Esophagus muscularis mucosa (tissue), 4 donors: ENCODE results near the gene GARIN5B. TPM values are rescaled to one million over a fixed set of nuclear protein-coding genes. Genes with fewer than 3 reads are reported as not detected.

Experiments used
- DNase-seq: peaks from one replicate; pipeline ENCODE4 v3.0.0-alpha.2; 2017; ENCODE audit errors: extremely low spot score
- H3K27ac ChIP-seq, 4 donors: fragments of 200-600 bp; sonication (generic); replicated peaks in 1 of 4; 1 replicate in 3 of 4; 2 replicates in 1 of 4; pipeline ENCODE4 v1.5.1; 2016 to 2019; ENCODE audit warnings: mild to moderate bottlenecking in 1 of 4
- H3K27me3 ChIP-seq, 4 donors: fragments of 200-600 bp; sonication (generic); one replicate each; pipeline versions ENCODE4 v1.5.1 to v1.6.0; 2016 to 2019
- H3K36me3 ChIP-seq, 4 donors: fragments of 200-600 bp; sonication (generic); one replicate each; pipeline ENCODE4 v1.5.1; 2016 to 2019
- H3K4me1 ChIP-seq, 4 donors: fragments of 200-600 bp; sonication (generic); one replicate each; pipeline ENCODE4 v1.5.1; 2016 to 2019
- H3K4me3 ChIP-seq, 4 donors: fragments of 200-600 bp; sonication (generic); 1 replicate in 2 of 4; 2 replicates in 2 of 4; pipeline ENCODE4 v1.5.1; 2016 to 2019; ENCODE audit warnings: mild to moderate bottlenecking in 4 of 4, moderate library complexity in 1 of 4
- H3K9me3 ChIP-seq, 4 donors: fragments of 200-600 bp; sonication (generic); 1 replicate in 3 of 4; 2 replicates in 1 of 4; pipeline ENCODE4 v1.5.1; 2016 to 2019
- EP300 ChIP-seq: sonication (generic); formaldehyde crosslinking; IDR thresholded peaks from one replicate; pipeline ENCODE4 v1.6.1; 2017; ENCODE audit warnings: antibody characterized with exemption
- POLR2A ChIP-seq: fragments of 450-650 bp; IDR thresholded peaks from one replicate; pipeline ENCODE4 v1.6.1; 2017; ENCODE audit warnings: antibody characterized with exemption, moderate library complexity, mild to moderate bottlenecking, low read depth
- POLR2AphosphoS5 ChIP-seq, 2 donors: sonication (generic); formaldehyde crosslinking; IDR thresholded peaks; one replicate each; pipeline ENCODE4 v1.6.1; 2017; ENCODE audit warnings: antibody characterized with exemption in 2 of 2
- WGBS: methylation state at CpG from one replicate; pipeline ENCODE4 v1.1.5; 2018; 5-methylcytosine and 5-hydroxymethylcytosine counted together
- intact Hi-C: fragments of 100-400 bp; cut with DNase I; formaldehyde crosslinking; loops from one replicate; pipeline ENCODE4 v1.15.1; 2023
- total RNA-seq, 4 donors: library from RNA; depleted of rRNA; stranded (reverse); fragments of >200 nt; gene quantifications; one replicate each; pipeline versions ENCODE4 v1.1.0 to v1.2.1, GENCODE V29; 2016
- TF ChIP-seq, protein P1 (sequence below), 3 experiments: fragments of 200-600 bp in 2 of 3; fragments of 450-650 bp in 1 of 3; sonication (generic) in 2 of 3; IDR thresholded peaks; one replicate each; pipeline ENCODE4 v1.5.1; 2017 to 2019; ENCODE audit warnings: antibody characterized with exemption in 3 of 3, mild to moderate bottlenecking in 2 of 3, moderate library complexity in 1 of 3

The GARIN5B gene
- total RNA-seq, 4 donors from 2014 or later = not detected

DNA sequence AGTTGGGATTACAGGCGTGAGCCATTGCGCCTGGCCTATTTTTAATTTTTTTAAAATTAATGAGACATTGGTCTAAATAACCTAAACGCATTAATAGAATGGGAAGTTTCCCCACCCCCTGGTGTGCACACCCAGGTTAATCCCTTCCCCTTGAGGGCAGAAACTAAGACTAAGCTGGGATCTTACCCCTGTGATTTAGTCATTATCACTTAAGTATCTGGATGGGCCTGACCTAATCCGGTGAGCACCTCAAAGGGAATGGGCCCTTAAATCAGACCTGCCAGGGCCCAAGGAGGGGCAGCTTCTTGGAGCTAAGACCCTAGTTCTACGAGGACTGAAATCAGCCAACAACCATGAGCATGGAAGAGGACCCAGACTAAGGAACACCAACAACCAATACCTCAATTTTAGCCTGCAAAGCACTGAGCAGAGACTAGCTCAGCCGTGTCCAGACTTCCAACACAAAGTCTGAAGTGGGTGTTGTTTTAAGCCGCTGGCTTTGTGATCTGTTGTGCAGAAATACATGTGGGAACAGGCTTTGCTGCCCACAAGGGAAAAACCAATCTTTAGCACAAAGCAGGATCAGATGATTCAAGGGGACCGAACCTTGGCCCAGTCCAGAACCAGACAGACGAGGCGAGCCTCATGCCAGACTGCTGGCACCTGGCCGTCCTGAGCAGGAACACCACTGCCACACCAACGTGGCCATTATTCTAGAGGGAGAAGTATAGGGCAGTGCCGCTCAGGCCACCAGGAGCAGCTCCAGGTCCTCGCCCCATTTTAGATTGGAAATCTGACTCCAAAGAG is 37.4 kb upstream of the GARIN5B start:
- H3K9me3 ChIP-seq = no peaks in the 10 kb centered on the region
- WGBS = 85% methylated on average over 11 of the region's 14 CpGs
- peaks cover 29 to 53% (median 51%) of the 10 kb centered on the region in 4 donors for H3K36me3 ChIP-seq
- no peak for TF ChIP-seq POLR2AphosphoS5 (IDR thresholded peaks at IDR 0.05)
- no peak for TF ChIP-seq POLR2A
- TF ChIP-seq, protein P1, sequence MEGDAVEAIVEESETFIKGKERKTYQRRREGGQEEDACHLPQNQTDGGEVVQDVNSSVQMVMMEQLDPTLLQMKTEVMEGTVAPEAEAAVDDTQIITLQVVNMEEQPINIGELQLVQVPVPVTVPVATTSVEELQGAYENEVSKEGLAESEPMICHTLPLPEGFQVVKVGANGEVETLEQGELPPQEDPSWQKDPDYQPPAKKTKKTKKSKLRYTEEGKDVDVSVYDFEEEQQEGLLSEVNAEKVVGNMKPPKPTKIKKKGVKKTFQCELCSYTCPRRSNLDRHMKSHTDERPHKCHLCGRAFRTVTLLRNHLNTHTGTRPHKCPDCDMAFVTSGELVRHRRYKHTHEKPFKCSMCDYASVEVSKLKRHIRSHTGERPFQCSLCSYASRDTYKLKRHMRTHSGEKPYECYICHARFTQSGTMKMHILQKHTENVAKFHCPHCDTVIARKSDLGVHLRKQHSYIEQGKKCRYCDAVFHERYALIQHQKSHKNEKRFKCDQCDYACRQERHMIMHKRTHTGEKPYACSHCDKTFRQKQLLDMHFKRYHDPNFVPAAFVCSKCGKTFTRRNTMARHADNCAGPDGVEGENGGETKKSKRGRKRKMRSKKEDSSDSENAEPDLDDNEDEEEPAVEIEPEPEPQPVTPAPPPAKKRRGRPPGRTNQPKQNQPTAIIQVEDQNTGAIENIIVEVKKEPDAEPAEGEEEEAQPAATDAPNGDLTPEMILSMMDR (IDR thresholded peaks at IDR 0.05) = no peak
- TF ChIP-seq EP300 = no peak
- H3K4me1 ChIP-seq = peaks cover 0 to 4% (median 2%) of the 10 kb centered on the region in 4 donors
- DNase-seq = no peak
- no peak overlapping the region for H3K27ac ChIP-seq
- H3K27me3 ChIP-seq = no peaks in the 10 kb centered on the region
- H3K4me3 ChIP-seq = no peak overlapping the region
- intact Hi-C loops = no loop called here

DNA sequence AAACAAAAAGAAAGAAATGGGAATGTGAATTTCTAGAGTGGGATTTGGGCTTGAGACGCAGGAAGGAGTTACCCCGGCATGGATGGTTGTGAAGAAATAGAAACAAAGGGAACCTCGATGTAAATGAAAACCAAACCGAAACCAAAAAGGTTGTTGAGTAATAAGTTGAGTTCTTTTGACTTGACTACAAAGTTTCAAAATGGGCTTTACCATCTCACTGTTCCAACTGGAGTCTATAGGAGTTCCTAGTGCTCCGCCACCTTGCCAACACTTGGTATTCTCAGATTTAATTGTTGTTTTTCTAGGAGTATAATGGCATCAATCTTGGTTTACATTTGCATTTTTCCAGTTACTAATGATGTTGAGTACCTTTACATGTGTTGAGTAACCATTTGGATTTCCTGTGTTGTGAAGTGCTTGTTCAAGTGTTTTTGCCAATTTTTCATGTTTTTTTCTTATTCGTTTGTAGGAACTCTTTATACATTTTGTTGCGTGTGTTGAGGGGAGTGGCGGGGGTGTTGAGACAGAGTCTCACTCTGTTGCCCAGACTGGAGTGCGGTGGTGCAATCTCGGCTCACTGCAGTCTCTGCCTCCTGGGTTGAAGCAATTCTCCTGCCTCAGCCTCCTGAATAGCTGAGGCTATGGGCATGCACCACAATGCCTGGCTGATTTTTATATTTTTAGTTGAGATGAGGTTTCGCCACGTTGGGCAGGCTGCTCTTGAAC is 35.3 kb upstream of the GARIN5B start:
- Histone ChIP-seq H3K27ac (no peak overlapping the region), H3K27me3 (no peaks in the 10 kb centered on the region), H3K4me3 (no peak overlapping the region), H3K36me3 (peaks cover 23 to 32% (median 31%) of the 10 kb centered on the region in 4 donors), H3K9me3 (no peaks in the 10 kb centered on the region), H3K4me1 (no peaks in the 10 kb centered on the region)
- 84% methylated on average over 12 of the region's 12 CpGs for WGBS
- TF ChIP-seq POLR2A = no peak
- TF ChIP-seq, protein P1 (IDR thresholded peaks at IDR 0.05) = no peak
- TF ChIP-seq EP300 = no peak
- TF ChIP-seq POLR2AphosphoS5 (IDR thresholded peaks at IDR 0.05) = no peak
- intact Hi-C loops = no loop called here
- no peak for DNase-seq

DNA sequence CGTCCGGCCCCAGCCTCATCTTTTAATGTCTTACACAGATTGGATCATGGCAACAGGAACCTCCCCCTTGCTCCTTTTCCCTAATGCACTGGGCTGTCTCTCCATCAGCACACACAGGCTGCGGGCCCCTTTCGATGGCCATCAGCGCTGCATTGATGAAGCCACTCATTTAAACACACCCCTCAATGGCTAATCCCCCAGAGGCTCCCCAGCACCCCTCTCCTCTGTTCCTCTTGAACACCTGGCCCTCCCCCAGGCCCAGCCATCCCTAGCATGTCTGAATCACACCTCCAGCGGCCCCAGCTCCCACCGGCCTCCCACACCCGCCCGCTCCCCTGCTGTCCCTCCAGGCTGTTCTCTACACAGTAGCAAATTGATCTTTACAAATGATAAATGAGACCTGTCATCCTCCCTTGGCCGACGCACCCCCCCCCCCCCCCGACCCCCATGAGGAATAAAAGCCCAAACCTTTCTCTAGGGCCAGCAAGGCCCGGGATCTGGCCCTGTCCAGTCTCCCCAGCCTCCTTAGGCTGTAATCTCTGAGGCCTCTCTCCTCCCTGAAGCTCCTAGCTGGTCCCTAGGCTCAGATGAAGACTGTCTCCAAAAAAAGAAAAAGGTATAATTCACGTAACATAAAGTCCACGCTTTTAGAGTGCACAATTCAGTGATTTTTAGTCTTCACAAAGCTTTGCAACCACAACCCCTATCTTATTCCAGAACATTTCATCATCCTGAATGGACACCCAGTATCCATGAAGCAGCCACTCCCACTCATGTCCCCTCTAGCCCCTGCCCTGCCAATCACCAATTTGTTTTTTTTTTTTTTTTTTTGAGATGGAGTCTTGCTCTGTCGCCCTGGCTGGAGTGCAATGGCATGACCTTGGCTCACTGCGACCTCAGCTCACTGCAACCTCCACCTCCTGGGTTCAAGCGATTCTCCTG is 30.0 kb upstream of the GARIN5B start:
- no peak for DNase-seq
- Histone ChIP-seq H3K27ac (no peak overlapping the region), H3K4me3 (no peak overlapping the region), H3K27me3 (no peaks in the 10 kb centered on the region), H3K36me3 (peaks cover 3 to 47% (median 34%) of the 10 kb centered on the region in 4 donors), H3K4me1 (peaks cover 14 to 40% (median 32%) of the 10 kb centered on the region in 4 donors), H3K9me3 (no peaks in the 10 kb centered on the region)
- WGBS = 61% methylated on average over 18 of the region's 18 CpGs
- TF ChIP-seq, protein P1 (IDR thresholded peaks at IDR 0.05) = no peak
- TF ChIP-seq EP300 = no peak
- no peak for TF ChIP-seq POLR2A
- TF ChIP-seq POLR2AphosphoS5 (IDR thresholded peaks at IDR 0.05) = no peak
- intact Hi-C loops = no loop called here

DNA sequence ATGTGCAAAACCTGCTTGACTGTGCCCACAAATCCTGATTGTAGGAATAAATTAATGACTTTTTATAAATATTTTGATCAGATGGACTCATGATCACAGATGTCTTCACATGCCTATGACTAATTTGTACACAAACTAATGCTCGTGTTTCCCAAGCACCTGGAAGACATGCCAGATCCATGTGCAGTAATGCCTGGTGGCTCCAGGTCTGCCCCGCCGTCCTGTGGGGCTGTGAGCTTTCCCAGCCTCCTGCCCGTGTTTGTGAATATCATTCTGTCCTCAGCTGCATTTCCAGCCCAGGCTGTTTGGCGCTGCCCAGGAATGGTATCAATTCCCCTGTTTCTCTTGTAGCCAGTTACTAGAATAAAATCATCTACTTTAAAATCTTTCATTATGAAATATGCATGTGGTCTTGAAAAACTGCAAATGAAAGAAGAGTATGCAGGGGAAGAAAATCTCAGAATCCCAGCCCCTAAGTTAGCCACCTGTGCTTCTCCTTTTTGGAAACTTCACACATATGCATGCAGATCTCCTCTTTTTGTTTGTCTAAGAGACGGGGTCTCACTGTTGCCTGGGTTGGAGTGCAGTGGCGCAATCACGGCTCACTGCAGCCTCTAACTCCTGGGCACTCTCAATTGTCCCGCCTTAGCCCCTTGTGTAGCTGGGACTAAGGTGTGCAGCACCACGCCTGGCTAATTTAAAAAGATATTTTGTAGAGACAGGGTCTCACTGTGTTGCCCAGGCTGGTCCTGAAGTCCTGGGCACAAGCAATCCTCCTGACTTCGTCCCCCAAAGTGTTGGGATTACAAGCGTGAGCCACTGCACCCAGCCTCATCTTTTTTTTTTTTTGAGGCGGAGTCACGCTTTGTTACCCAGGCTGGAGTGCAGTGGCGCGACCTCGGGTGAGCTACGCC is 28.9 kb upstream of the GARIN5B start:
- TF ChIP-seq, protein P1 (IDR thresholded peaks at IDR 0.05) = no peak
- TF ChIP-seq EP300 (no peak), POLR2AphosphoS5 (IDR thresholded peaks at IDR 0.05) (peak in 1 of 2 donors; percentile 18), POLR2A (no peak)
- DNase-seq = no peak
- intact Hi-C loops = no loop called here
- Histone ChIP-seq H3K4me1 (peaks cover 26 to 51% (median 44%) of the 10 kb centered on the region in 4 donors), H3K4me3 (no peak overlapping the region), H3K27me3 (no peaks in the 10 kb centered on the region), H3K36me3 (peaks cover 8 to 58% (median 45%) of the 10 kb centered on the region in 4 donors), H3K27ac (no peak overlapping the region), H3K9me3 (no peaks in the 10 kb centered on the region)
- 76% methylated on average over 18 of the region's 18 CpGs for WGBS
